ENCODE measurements around the gene C10orf53. TPM values are rescaled to one million over a fixed set of nuclear protein-coding genes. Genes with fewer than 3 reads are reported as not detected.

Gene C10orf53
- total and polyA plus RNA-seq, 10 of the 15 experiments (the other 5 are each of a cell fraction or from before 2014, with no cell fraction given), result not detected

DNA sequence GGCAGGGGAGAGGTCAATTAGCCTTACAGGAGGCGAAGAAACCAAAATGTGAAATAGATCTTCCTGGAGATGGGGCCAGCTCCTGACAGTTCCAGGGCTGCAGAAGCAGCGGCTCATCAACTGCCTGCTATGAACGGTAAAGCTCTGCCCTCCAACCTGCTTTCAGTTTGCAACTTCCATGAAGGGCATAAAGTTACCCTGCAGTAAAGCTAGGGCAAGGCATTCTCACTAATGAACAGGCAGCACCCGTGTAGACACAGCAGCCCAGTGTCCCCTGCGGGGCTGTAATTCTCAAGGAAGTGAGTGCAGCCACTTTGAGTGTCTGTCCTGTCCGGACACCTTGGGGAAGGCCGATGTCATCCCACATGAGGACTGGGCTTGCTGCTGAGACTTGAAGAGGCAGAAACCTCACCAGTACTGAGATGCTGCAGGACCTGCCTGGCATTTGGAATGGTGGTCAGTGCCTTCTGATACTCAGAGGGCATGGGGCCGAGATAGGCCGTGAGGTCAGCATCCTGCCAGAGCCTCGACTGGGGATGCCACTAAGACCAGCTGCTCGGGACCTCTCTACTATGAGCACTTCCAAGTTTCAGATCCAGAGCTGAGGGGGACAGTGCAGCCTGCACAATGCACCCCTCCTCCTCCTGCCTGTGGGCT, 26.1 kb upstream of the C10orf53 start (continued):
- no peak for TF ChIP-seq CREB1 (IDR thresholded peaks at IDR 0.05; ENCODE audit: low read depth)
- no peak for TF ChIP-seq MYC (IDR thresholded peaks at IDR 0.05; ENCODE audit: insufficient read depth, insufficient read length, insufficient replicate concordance, low read length, severe bottlenecking)
- no peak for TF ChIP-seq BRCA1 (IDR thresholded peaks at IDR 0.05; ENCODE audit: low read depth, low read length)
- TF ChIP-seq EZH2 (IDR thresholded peaks at IDR 0.05; ENCODE audit: borderline replicate concordance, control insufficient read depth, low read depth, low read length), result no peak
- no peak for TF ChIP-seq RFX5 (IDR thresholded peaks at IDR 0.05; ENCODE audit: low read depth, low read length)

GRCh38 chr10:49654036-49654693, 25.3 kb upstream of the C10orf53 start:
- in situ Hi-C loops (cut with MboI), result no loop called here
- FAIRE-seq (no peak), ATAC-seq (no peak), DNase-seq (ENCODE audit: low read depth, low spot score) (no peak)
- ChIA-PET POLR2A (no interaction called here), CTCF (no interaction called here), SMC1A (ENCODE audit: uncharacterized antibody, unreplicated experiment) (no interaction called here), RAD21 (ENCODE audit: unreplicated experiment) (no interaction called here)
- Histone ChIP-seq H3K9me3 (replicated peaks; ENCODE audit: control insufficient read depth, insufficient read depth, low read length) (no peaks in the 10 kb centered on the region; the same call in 2 of the 3 replicates), H3K27me3 (replicated peaks in 1 of 2; ENCODE audit: control insufficient read depth in 2 of 2, insufficient read depth in 2 of 2, low read length in 1 of 2) (no peaks in the 10 kb centered on the region), H3K4me1 (ENCODE audit: control insufficient read depth, insufficient read depth, low read length) (no peaks in the 10 kb centered on the region), H3K27ac (ENCODE audit: control insufficient read depth, insufficient read depth) (no peak overlapping the region), H3K9ac (ENCODE audit: control insufficient read depth, insufficient read depth, low read length) (no peak overlapping the region), H3K79me2 (ENCODE audit: control insufficient read depth, insufficient read depth, low read length) (no peaks in the 10 kb centered on the region), H2AFZ (ENCODE audit: control insufficient read depth, low read depth, low read length) (no peak overlapping the region), H3K4me2 (ENCODE audit: control insufficient read depth, insufficient read depth) (no peak overlapping the region), H4K20me1 (ENCODE audit: control insufficient read depth, insufficient read depth) (no peaks in the 10 kb centered on the region), H3K36me3 (ENCODE audit: control insufficient read depth in 2 of 2, insufficient read depth in 2 of 2, low read length in 1 of 2) (no peaks in the 10 kb centered on the region), H3K4me3 (no peak overlapping the region)
- BruUV-seq (replicated peaks), result no TSS peak
- intact Hi-C loops (cut with micrococcal nuclease; ENCODE audit: unreplicated experiment), result no loop called here
- 17% methylated on average over 5 of the region's 5 CpGs for WGBS (ENCODE audit: insufficient coverage, insufficient replicate concordance, low lambda C conversion rate, missing lambda C conversion rate)
- TF ChIP-seq MEF2B (IDR thresholded peaks at IDR 0.05; ENCODE audit: partially characterized antibody, poor library complexity, severe bottlenecking), result no peak
- TF ChIP-seq GABPA (IDR thresholded peaks at IDR 0.05; ENCODE audit: low read depth), result no peak
- no peak for TF ChIP-seq MTA2 (IDR thresholded peaks at IDR 0.05; ENCODE audit: low read depth)
- TF ChIP-seq SMAD1 (IDR thresholded peaks at IDR 0.05; ENCODE audit: low read depth, partially characterized antibody), result no peak
- TF ChIP-seq, protein P1, sequence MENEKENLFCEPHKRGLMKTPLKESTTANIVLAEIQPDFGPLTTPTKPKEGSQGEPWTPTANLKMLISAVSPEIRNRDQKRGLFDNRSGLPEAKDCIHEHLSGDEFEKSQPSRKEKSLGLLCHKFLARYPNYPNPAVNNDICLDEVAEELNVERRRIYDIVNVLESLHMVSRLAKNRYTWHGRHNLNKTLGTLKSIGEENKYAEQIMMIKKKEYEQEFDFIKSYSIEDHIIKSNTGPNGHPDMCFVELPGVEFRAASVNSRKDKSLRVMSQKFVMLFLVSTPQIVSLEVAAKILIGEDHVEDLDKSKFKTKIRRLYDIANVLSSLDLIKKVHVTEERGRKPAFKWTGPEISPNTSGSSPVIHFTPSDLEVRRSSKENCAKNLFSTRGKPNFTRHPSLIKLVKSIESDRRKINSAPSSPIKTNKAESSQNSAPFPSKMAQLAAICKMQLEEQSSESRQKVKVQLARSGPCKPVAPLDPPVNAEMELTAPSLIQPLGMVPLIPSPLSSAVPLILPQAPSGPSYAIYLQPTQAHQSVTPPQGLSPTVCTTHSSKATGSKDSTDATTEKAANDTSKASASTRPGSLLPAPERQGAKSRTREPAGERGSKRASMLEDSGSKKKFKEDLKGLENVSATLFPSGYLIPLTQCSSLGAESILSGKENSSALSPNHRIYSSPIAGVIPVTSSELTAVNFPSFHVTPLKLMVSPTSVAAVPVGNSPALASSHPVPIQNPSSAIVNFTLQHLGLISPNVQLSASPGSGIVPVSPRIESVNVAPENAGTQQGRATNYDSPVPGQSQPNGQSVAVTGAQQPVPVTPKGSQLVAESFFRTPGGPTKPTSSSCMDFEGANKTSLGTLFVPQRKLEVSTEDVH (IDR thresholded peaks at IDR 0.05; ENCODE audit: low read depth, partially characterized antibody), result no peak
- TF ChIP-seq SUZ12 (IDR thresholded peaks at IDR 0.05; ENCODE audit: unreplicated experiment), result no peak
- no peak for TF ChIP-seq SIX5 (IDR thresholded peaks at IDR 0.05; ENCODE audit: low read depth, low read length, severe bottlenecking)
- no peak for TF ChIP-seq DPF2 (IDR thresholded peaks at IDR 0.05)
- TF ChIP-seq TCF7 (IDR thresholded peaks at IDR 0.05; ENCODE audit: borderline replicate concordance), result no peak
- TF ChIP-seq EGR1 (IDR thresholded peaks at IDR 0.05; ENCODE audit: borderline replicate concordance in 1 of 2, low read depth in 2 of 2, low read length in 2 of 2), result no peak
- no peak for TF ChIP-seq RAD51 (IDR thresholded peaks at IDR 0.05)
- no peak for TF ChIP-seq SUPT20H (IDR thresholded peaks at IDR 0.05; ENCODE audit: borderline replicate concordance, control insufficient read depth, low read depth, low read length)
- no peak for TF ChIP-seq POLR2A (IDR thresholded peaks at IDR 0.05; ENCODE audit: low read depth, low read length)

Data from GM12878 (cell line).